ENCODE results near the gene SNX8.
"Not testable (repeated sequence)": the region's sequence is repeated elsewhere in the genome, so short reads cannot be mapped to it uniquely, and the experiment has no call there.

The SNX8 gene

GRCh38 chr7:2289111-2289586 is 25.1 kb downstream of the SNX8 start:
- no peak for DNase-seq (ENCODE audit: low spot score)

GRCh38 chr7:2288503-2288902 is 25.7 kb downstream of the SNX8 start:
- no peak for DNase-seq (ENCODE audit: low spot score)

- no peak for DNase-seq (ENCODE audit: low spot score)
These were observed 26.5 kb downstream of the SNX8 start for GRCh38 chr7:2287745-2288144.

GRCh38 chr7:2283074-2283473 is 31.2 kb downstream of the SNX8 start:
- no peak for DNase-seq (ENCODE audit: low spot score)

GRCh38 chr7:2282185-2282751 is 32.0 kb downstream of the SNX8 start:
- no peak for DNase-seq (ENCODE audit: low spot score)

GRCh38 chr7:2281541-2281940 is 32.7 kb downstream of the SNX8 start:
- DNase-seq (ENCODE audit: low spot score): no peak

GRCh38 chr7:2280424-2280823 is 33.8 kb downstream of the SNX8 start:
- no peak for DNase-seq (ENCODE audit: low spot score)

- DNase-seq (ENCODE audit: low spot score): no peak
These were observed 34.3 kb downstream of the SNX8 start for GRCh38 chr7:2279896-2280295.

GRCh38 chr7:2278026-2278425 is 36.2 kb downstream of the SNX8 start:
- DNase-seq (ENCODE audit: low spot score): no peak

- no peak for DNase-seq (ENCODE audit: low spot score)
These were observed 38.1 kb downstream of the SNX8 start for GRCh38 chr7:2276107-2276506.

GRCh38 chr7:2275101-2275500 is 39.1 kb downstream of the SNX8 start:
- DNase-seq (ENCODE audit: low spot score): no peak

- DNase-seq (ENCODE audit: low spot score): no peak
These were observed 39.6 kb downstream of the SNX8 start for GRCh38 chr7:2274666-2275065.

- DNase-seq (ENCODE audit: low spot score): no peak
These were observed 40.4 kb downstream of the SNX8 start for GRCh38 chr7:2273866-2274265.

- no peak for DNase-seq (ENCODE audit: low spot score)
These were observed 42.2 kb downstream of the SNX8 start for GRCh38 chr7:2272031-2272430.

- no peak for DNase-seq (ENCODE audit: low spot score)
These were observed 42.8 kb downstream of the SNX8 start for GRCh38 chr7:2271273-2272026.

- DNase-seq (ENCODE audit: low spot score): no peak
These were observed 43.7 kb downstream of the SNX8 start for GRCh38 chr7:2270495-2270894.

- DNase-seq (ENCODE audit: low spot score): no peak
These were observed 44.2 kb downstream of the SNX8 start for GRCh38 chr7:2269991-2270460.

- not testable (repeated sequence) for DNase-seq (ENCODE audit: low spot score)
These were observed 44.9 kb downstream of the SNX8 start for GRCh38 chr7:2269089-2269990.

- no peak for DNase-seq (ENCODE audit: low spot score)
These were observed 47.3 kb downstream of the SNX8 start for GRCh38 chr7:2266911-2267310.

- DNase-seq (ENCODE audit: low spot score): no peak
These were observed 50.1 kb downstream of the SNX8 start for GRCh38 chr7:2264158-2264557.

GRCh38 chr7:2263176-2263575 is 51.1 kb downstream of the SNX8 start:
- DNase-seq (ENCODE audit: low spot score): no peak

- DNase-seq (ENCODE audit: low spot score): no peak
These were observed 52.6 kb downstream of the SNX8 start for GRCh38 chr7:2261611-2262010.

- no peak for DNase-seq (ENCODE audit: low spot score)
These were observed 53.4 kb downstream of the SNX8 start for GRCh38 chr7:2260820-2261219.

Measured in ecto neural progenitor cell (in vitro differentiated cells).